ENCODE data around the gene PRDX6.
"Not testable (repeated sequence)": the region's sequence is repeated elsewhere in the genome, so short reads cannot be mapped to it uniquely, and the experiment has no call there.

Gene PRDX6

GRCh38 chr1:173467426-173467825, 9.7 kb upstream of the PRDX6 start:
- no peak for DNase-seq (ENCODE audit: low read depth in 2 of 2)

GRCh38 chr1:173469656-173470055, 7.5 kb upstream of the PRDX6 start:
- no peak for DNase-seq (ENCODE audit: low read depth in 2 of 2)

- no peak for DNase-seq (ENCODE audit: low read depth in 2 of 2)
Measured at GRCh38 chr1:173470608-173471007, 6.5 kb upstream of the PRDX6 start.

GRCh38 chr1:173473599-173474011, 3.5 kb upstream of the PRDX6 start:
- DNase-seq (ENCODE audit: low read depth in 2 of 2) = no peak

- no peak for DNase-seq (ENCODE audit: low read depth in 2 of 2)
Measured at GRCh38 chr1:173474097-173474779, 2.9 kb upstream of the PRDX6 start.

- DNase-seq (ENCODE audit: low read depth in 2 of 2) = not testable (repeated sequence)
Measured at GRCh38 chr1:173474780-173475421, 2.2 kb upstream of the PRDX6 start.

GRCh38 chr1:173475564-173476196, 1.5 kb upstream of the PRDX6 start:
- no peak for DNase-seq (ENCODE audit: low read depth in 2 of 2)

- no peak for DNase-seq (ENCODE audit: low read depth in 2 of 2)
Measured at GRCh38 chr1:173476197-173476664, 904 bp upstream of the PRDX6 start.

GRCh38 chr1:173476665-173477285, 360 bp upstream of the PRDX6 start:
- DNase-seq (ENCODE audit: low read depth in 2 of 2) = peak; percentile 56 to 78

GRCh38 chr1:173478094-173478674, 1.0 kb downstream of the PRDX6 start:
- no peak for DNase-seq (ENCODE audit: low read depth in 2 of 2)

- no peak for DNase-seq (ENCODE audit: low read depth in 2 of 2)
Measured at GRCh38 chr1:173479649-173480048, 2.5 kb downstream of the PRDX6 start.

- DNase-seq (ENCODE audit: low read depth in 2 of 2) = no peak
Measured at GRCh38 chr1:173481195-173481772, 4.1 kb downstream of the PRDX6 start.

- DNase-seq (ENCODE audit: low read depth in 2 of 2) = no peak
Measured at GRCh38 chr1:173482683-173483082, 5.5 kb downstream of the PRDX6 start.

- no peak for DNase-seq (ENCODE audit: low read depth in 2 of 2)
Measured at GRCh38 chr1:173484276-173484675, 7.1 kb downstream of the PRDX6 start.

- DNase-seq (ENCODE audit: low read depth in 2 of 2) = no peak
Measured at GRCh38 chr1:173485401-173485800, 8.3 kb downstream of the PRDX6 start.

GRCh38 chr1:173488001-173488400, 10.9 kb downstream of the PRDX6 start:
- no peak for DNase-seq (ENCODE audit: low read depth in 2 of 2)

GRCh38 chr1:173489149-173489600, 12.0 kb downstream of the PRDX6 start:
- no peak for DNase-seq (ENCODE audit: low read depth in 2 of 2)

- no peak for DNase-seq (ENCODE audit: low read depth in 2 of 2)
Measured at GRCh38 chr1:173489929-173490328, 12.8 kb downstream of the PRDX6 start.

GRCh38 chr1:173491508-173491907, 14.4 kb downstream of the PRDX6 start:
- no peak for DNase-seq (ENCODE audit: low read depth in 2 of 2)

- not testable (repeated sequence) for DNase-seq (ENCODE audit: low read depth in 2 of 2)
Measured at GRCh38 chr1:173493125-173493524, 16.0 kb downstream of the PRDX6 start.

GRCh38 chr1:173495609-173496267, 18.6 kb downstream of the PRDX6 start:
- no peak for DNase-seq (ENCODE audit: low read depth in 2 of 2)

Data from stimulated activated CD8-positive, alpha-beta memory T cell treated with anti-CD3 and anti-CD28 coated beads, Interleukin-2, amount 100 ng/mL, for 48 hours (primary cell).